ENCODE data around the gene TAAR1. TPM values are rescaled to one million over a fixed set of nuclear protein-coding genes. Genes with fewer than 3 reads are reported as not detected.
A peak's percentile ranks its signal among the peaks of the same experiment; 100 is the strongest.

Gene TAAR1
- polyA plus RNA-seq, 1 experiment: not detected

DNA sequence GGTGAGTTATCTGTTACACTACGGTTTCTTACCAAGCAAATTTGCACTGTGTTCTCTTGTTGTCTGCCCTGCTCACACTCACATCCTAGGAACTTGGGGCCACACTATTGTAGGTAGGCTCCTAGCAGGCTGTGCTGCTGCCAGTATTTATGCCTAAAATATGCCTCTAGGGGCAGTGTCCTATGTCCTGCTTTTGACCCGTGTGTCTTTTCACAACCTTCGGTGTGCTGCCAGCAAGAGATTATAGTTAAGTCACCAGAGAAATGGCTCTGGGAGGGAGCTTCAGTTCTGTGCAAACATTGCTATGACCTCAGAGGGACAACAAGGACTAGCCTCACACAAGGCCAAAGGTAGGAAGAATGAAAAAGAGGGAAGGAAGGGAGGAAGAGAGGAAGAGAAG is 60.5 kb downstream of the TAAR1 start:
- ChIA-PET POLR2A (no interaction called here), CTCF (interaction anchor here (0.7 to 1.2 kb wide), 2 partner anchors 182 to 318 kb away, joined by 3 read pairs; no protein-coding TSS in a partner anchor)
- H3K9me3 ChIP-seq (ENCODE audit: control insufficient read depth, insufficient read depth, low read length): no peaks in the 10 kb centered on the region
- no peak for DNase-seq (ENCODE audit: low read depth, low spot score)
- H3K4me3 ChIP-seq (ENCODE audit: low read depth, low read length): no peak overlapping the region
- TF ChIP-seq, protein P1, sequence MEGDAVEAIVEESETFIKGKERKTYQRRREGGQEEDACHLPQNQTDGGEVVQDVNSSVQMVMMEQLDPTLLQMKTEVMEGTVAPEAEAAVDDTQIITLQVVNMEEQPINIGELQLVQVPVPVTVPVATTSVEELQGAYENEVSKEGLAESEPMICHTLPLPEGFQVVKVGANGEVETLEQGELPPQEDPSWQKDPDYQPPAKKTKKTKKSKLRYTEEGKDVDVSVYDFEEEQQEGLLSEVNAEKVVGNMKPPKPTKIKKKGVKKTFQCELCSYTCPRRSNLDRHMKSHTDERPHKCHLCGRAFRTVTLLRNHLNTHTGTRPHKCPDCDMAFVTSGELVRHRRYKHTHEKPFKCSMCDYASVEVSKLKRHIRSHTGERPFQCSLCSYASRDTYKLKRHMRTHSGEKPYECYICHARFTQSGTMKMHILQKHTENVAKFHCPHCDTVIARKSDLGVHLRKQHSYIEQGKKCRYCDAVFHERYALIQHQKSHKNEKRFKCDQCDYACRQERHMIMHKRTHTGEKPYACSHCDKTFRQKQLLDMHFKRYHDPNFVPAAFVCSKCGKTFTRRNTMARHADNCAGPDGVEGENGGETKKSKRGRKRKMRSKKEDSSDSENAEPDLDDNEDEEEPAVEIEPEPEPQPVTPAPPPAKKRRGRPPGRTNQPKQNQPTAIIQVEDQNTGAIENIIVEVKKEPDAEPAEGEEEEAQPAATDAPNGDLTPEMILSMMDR (IDR thresholded peaks at IDR 0.05; ENCODE audit: low read depth, low read length): 0 out of 2 replicates have a peak, but pooled peaks have one; percentile 22
- no peak overlapping the region for H3K27ac ChIP-seq (ENCODE audit: low read depth, low read length)
- peaks cover 4% of the 10 kb centered on the region for H3K27me3 ChIP-seq (ENCODE audit: control insufficient read depth, insufficient read depth, low read length)

DNA sequence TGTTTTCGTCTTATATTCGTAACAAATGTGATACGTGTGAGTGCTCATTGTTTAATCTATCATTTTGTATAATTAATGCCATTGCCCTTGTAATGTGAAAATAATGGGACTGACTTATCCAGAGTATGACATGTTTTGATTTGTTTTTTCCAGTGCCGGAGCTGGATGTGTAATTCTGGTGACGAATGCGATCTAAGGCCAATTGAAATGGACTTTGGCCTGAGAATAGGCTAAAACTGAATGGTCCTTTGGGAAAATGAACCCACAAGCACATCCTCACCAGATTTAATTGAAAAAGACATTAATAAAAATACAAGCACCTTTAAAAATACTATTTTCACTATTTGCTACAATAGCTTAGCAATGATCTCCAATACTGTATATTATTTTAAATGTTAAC is 62.8 kb downstream of the TAAR1 start:
- Histone ChIP-seq H3K27me3 (ENCODE audit: control insufficient read depth, insufficient read depth, low read length) (peaks cover 8% of the 10 kb centered on the region), H3K27ac (ENCODE audit: low read depth, low read length) (no peak overlapping the region), H3K9me3 (ENCODE audit: control insufficient read depth, insufficient read depth, low read length) (no peaks in the 10 kb centered on the region), H3K4me3 (ENCODE audit: low read depth, low read length) (no peak overlapping the region)
- ChIA-PET CTCF (no interaction called here), POLR2A (no interaction called here)
- TF ChIP-seq, protein P1 (IDR thresholded peaks at IDR 0.05; ENCODE audit: low read depth, low read length): no peak
- DNase-seq (ENCODE audit: low read depth, low spot score): no peak

Other genes with a start within 250 kb of the TAAR1 start
- gene STX7, start 146.1 kb downstream of the TAAR1 start, polyA plus RNA-seq (2011; rRNA removed): 37.0 and 42.7 TPM in 2 replicates
- not detected in 2 replicates for gene TAAR9, start 120.9 kb downstream of the TAAR1 start, polyA plus RNA-seq (2011; rRNA removed)
- gene TAAR8, start 106.5 kb downstream of the TAAR1 start, polyA plus RNA-seq (2011; rRNA removed): not detected in 2 replicates
- gene TAAR6, start 88.9 kb downstream of the TAAR1 start, polyA plus RNA-seq (2011; rRNA removed): not detected in 2 replicates
- not detected in 2 replicates for gene TAAR5, start 69.4 kb downstream of the TAAR1 start, polyA plus RNA-seq (2011; rRNA removed)
- not detected in 2 replicates for gene TAAR2, start 34.9 kb downstream of the TAAR1 start, polyA plus RNA-seq (2011; rRNA removed)
- 0.06 TPM in 1 of 2 replicates, not detected in the other for gene VNN1, start 54.9 kb upstream of the TAAR1 start, polyA plus RNA-seq (2011; rRNA removed)
- gene VNN2, start 98.7 kb upstream of the TAAR1 start, polyA plus RNA-seq (2011; rRNA removed): not detected in 2 replicates
- 7.5 and 10.2 TPM in 2 replicates for gene SLC18B1, start 139.5 kb upstream of the TAAR1 start, polyA plus RNA-seq (2011; rRNA removed)
- 3,443 and 3,588 TPM in 2 replicates for gene RPS12, start 155.4 kb upstream of the TAAR1 start, polyA plus RNA-seq (2011; rRNA removed)